ENCODE measurements around the gene BOD1.

Gene BOD1

DNA sequence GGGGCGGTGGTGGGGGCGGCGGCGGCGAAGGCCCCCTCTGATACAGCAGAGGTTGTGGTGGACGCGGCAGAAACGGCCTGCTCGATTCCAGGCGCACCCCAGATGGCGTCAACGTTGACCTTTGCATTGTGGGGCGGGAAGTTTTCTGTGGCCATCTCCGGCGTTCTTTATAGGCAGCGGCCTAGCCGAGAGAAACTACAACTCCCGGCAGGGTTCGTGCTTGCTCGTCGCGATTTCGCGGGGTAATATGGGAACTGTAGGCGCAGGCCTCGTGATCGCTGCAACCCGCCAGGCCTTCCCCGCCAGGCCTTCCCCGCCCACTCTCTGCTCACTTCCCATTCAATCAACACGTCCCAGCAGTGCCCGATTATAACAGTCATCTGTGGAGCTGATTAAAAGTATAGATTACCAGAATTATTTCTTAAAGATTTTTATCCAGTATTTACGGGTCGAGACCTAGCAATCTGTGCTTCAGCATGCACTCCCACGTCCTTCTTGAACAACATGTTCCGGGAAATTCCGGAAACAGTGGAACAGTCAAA, at the start of gene BOD1:
Gene BOD1 (minus strand): TSS at position 74 of the 542 bp plus-strand sequence. CDS start 214 bp downstream, outside the sequence.
- no peaks in the 10 kb centered on the region for H3K9me3 ChIP-seq (ENCODE audit: control insufficient read depth, insufficient read depth, low read length)

DNA sequence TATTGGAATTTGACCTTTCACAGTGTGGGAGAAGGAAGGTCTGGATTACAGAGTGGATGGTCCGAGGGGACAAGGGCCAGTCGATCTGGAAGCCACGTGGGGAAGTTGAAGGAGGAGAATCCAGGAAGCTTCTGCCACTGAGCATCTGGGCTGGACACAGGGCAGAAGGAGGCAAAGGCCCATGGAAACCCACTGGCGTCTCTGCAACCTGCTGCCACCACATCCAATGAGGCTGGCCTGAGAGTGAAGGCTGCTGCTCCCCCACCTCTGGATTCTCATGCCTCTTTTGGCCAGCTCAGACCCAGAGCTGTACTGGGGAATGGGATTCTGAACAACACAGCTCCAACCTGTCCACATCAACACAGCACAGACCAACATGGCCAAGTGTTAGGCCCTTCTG, 48.9 kb upstream of the BOD1 start:
- no peak overlapping the region for H3K4me3 ChIP-seq (ENCODE audit: low read depth, low read length)
- no peaks in the 10 kb centered on the region for H3K27me3 ChIP-seq (ENCODE audit: control insufficient read depth, insufficient read depth, low read length)
- H3K9ac ChIP-seq (ENCODE audit: low read depth, low read length) = no peak overlapping the region
- H3K4me1 ChIP-seq (ENCODE audit: control insufficient read depth, insufficient read depth, low read length) = peaks cover 12% of the 10 kb centered on the region
- no peaks in the 10 kb centered on the region for H3K36me3 ChIP-seq (ENCODE audit: control insufficient read depth, insufficient read depth, low read length)
- H3K9me3 ChIP-seq (ENCODE audit: control insufficient read depth, insufficient read depth, low read length) = peaks cover 13% of the 10 kb centered on the region

More for the DNA sequence above, at the start of gene BOD1:
- peak within 1 kb of the TSS; percentile 82 for H3K4me3 ChIP-seq (ENCODE audit: low read depth, low read length)
- no peaks in the 10 kb centered on the region for H3K27me3 ChIP-seq (ENCODE audit: control insufficient read depth, insufficient read depth, low read length)
- H3K4me1 ChIP-seq (ENCODE audit: control insufficient read depth, insufficient read depth, low read length) = peaks cover 13% of the 10 kb centered on the region
- peak within 1 kb of the TSS; percentile 73 for H3K9ac ChIP-seq (ENCODE audit: low read depth, low read length)
- H3K36me3 ChIP-seq (ENCODE audit: control insufficient read depth, insufficient read depth, low read length) = peaks cover 10% of the 10 kb centered on the region

DNA sequence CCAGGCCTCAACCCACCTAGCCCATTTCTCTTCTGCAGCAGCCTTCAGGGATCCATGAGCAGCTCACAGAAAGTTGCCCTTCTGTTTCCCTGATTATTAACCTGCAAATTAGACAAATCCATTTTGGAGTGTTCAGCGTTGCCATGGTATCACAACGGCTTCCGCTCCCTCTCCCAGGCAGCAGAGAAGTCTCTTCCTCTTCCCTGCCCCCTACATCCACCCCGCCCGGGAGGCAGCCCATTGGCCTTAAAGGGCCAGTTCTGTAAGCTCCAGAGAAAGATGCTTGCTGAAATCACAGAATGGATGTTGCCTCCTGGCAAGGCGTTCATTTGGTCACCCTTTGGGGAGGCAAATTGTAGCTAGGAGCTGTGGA, 47.7 kb upstream of the BOD1 start:
- Histone ChIP-seq H3K4me3 (ENCODE audit: low read depth, low read length) (no peak overlapping the region), H3K4me1 (ENCODE audit: control insufficient read depth, insufficient read depth, low read length) (peaks cover 1% of the 10 kb centered on the region), H3K36me3 (ENCODE audit: control insufficient read depth, insufficient read depth, low read length) (no peaks in the 10 kb centered on the region), H3K9ac (ENCODE audit: low read depth, low read length) (no peak overlapping the region), H3K27me3 (ENCODE audit: control insufficient read depth, insufficient read depth, low read length) (no peaks in the 10 kb centered on the region), H3K9me3 (ENCODE audit: control insufficient read depth, insufficient read depth, low read length) (peaks cover 12% of the 10 kb centered on the region)

DNA sequence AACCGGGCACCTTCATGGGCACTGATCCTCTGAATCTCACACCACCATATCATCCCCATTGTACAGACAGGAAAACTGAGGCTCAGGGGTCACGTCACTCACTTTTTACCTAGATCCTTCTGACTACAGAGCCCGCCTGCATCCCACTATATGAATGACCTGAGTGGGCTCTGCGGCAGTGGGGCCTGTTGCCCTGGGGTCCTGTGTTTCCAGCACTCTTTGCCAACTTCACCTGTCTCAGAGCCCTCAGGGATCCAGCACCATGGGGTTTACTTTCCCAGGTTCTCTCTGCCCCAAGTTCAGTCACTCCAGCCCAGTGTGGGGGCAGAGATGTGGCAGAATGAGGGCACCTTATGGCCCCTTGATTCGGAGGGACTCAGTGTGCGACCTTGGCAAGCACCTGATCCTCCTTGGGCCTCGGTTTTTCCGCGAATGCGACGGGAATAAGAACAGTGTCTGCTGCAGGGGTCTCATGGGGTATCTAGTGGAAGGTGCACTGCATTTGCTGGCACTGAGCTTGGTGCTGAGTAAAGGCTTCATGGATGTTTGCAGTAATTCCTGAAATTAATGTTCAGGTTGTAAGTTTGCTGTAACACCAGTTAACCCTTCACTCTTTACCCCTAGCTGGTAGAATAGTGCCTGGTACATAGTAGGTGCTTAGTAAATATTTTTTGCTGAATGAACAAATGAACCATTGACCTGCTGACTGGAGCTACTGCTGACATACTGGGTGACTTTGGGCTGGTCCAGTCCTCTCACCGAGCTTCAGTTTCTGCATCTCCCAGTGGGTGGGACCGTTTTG, 47.1 kb upstream of the BOD1 start:
- peaks cover 6% of the 10 kb centered on the region for H3K9me3 ChIP-seq (ENCODE audit: control insufficient read depth, insufficient read depth, low read length)
- no peak overlapping the region for H3K4me3 ChIP-seq (ENCODE audit: low read depth, low read length)
- no peaks in the 10 kb centered on the region for H3K36me3 ChIP-seq (ENCODE audit: control insufficient read depth, insufficient read depth, low read length)
- no peak overlapping the region for H3K9ac ChIP-seq (ENCODE audit: low read depth, low read length)
- H3K4me1 ChIP-seq (ENCODE audit: control insufficient read depth, insufficient read depth, low read length) = no peaks in the 10 kb centered on the region
- no peaks in the 10 kb centered on the region for H3K27me3 ChIP-seq (ENCODE audit: control insufficient read depth, insufficient read depth, low read length)

DNA sequence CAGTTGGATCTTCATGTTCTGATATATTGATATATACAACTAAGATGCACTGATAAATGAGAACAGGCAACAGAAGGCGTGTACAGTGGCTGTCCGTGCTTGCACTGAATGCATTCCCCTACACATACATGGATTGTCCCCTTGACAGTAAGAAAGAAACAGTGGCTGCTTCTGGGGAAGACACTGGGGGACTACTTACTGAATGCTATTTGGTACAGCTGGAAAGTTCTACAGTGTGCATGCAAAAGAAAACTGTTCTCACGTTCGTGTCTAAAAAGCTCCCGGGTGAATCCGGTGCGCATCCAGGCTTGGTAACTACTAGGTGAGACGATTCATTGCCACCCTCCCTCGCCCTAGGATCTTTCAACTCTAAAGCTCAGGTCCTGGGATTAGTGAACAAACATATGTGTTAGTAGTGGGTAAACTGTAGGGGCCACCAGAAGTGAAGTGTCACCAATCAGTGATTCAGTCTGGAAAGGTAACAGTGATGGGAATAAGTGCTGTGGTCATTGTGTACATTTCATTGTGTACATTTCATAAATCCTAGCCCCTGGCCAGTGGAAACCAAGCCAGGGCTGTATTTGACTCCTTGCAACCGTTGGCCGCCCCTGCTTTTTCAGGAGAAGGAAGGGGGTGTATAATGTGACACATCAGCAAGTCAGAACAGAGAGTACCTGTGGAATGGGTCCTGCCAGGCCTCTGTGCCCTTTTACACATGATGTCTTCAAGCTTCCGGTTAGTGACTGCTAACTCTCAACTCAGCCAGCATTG, 46.3 kb upstream of the BOD1 start:
- Histone ChIP-seq H3K9ac (ENCODE audit: low read depth, low read length) (no peak overlapping the region), H3K4me1 (ENCODE audit: control insufficient read depth, insufficient read depth, low read length) (no peaks in the 10 kb centered on the region), H3K4me3 (ENCODE audit: low read depth, low read length) (no peak overlapping the region), H3K9me3 (ENCODE audit: control insufficient read depth, insufficient read depth, low read length) (no peaks in the 10 kb centered on the region), H3K36me3 (ENCODE audit: control insufficient read depth, insufficient read depth, low read length) (no peaks in the 10 kb centered on the region), H3K27me3 (ENCODE audit: control insufficient read depth, insufficient read depth, low read length) (no peaks in the 10 kb centered on the region)

DNA sequence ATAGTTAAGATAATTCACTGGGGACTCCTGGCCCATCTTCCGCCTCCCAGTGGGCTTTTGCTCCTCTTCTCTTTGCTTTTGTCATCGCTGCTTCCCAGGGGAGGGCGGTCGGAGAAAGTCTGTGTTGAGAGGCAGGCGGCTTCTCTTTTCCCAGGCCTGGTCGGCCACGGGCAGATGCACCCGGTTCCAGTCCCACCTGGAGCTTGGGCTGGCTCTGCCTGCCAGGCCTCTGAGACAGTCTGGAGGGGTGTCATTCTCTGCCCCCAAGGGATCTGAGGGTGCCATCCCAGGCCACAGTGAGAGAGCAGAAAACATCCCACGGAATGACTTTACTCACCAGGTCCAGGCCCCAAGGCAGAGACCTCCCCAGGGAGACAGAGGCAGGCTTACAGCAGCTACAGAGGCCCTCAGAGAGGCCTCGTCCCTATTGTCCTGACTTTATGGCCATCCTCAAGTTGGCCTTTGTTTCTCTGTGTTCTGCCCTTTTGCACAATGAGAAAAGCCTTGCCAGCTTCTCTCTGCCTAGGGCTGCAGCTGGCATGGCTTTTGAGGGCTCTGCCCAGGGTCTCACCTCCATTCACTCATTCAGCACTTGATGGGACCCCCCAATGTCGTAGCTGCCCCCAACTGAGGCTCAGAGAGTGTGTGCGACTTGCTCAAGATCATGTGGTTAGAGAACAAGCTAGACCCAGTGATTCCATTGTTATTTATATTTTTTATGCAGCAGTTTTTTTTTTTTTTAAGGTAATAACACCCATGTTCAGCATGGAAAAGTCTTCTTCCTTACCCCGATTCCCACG, 44.2 kb upstream of the BOD1 start:
- no peaks in the 10 kb centered on the region for H3K36me3 ChIP-seq (ENCODE audit: control insufficient read depth, insufficient read depth, low read length)

DNA sequence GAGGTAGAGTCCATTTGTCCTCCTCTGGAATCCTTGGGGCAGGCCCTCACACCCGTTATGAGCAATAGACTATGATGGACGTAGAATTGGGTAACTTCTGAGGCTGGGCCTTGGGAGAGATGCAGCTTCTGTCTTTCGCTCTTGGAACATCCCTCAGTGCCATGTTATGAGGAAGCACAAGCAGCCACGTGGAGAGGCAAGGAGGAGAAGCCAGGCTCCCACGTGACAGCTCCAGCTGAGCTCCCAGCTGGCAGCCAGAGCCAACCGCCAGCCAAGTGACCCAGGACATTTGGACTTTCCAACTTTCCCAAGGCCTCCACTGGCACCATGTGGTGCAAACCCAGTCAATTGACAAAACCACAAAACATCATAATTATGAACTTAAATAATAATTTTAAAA, 43.0 kb upstream of the BOD1 start:
- no peaks in the 10 kb centered on the region for H3K27me3 ChIP-seq (ENCODE audit: control insufficient read depth, insufficient read depth, low read length)
- no peaks in the 10 kb centered on the region for H3K4me1 ChIP-seq (ENCODE audit: control insufficient read depth, insufficient read depth, low read length)
- no peaks in the 10 kb centered on the region for H3K36me3 ChIP-seq (ENCODE audit: control insufficient read depth, insufficient read depth, low read length)
- no peak overlapping the region for H3K4me3 ChIP-seq (ENCODE audit: low read depth, low read length)
- H3K9ac ChIP-seq (ENCODE audit: low read depth, low read length) = no peak overlapping the region
- no peaks in the 10 kb centered on the region for H3K9me3 ChIP-seq (ENCODE audit: control insufficient read depth, insufficient read depth, low read length)

More for the DNA sequence above, 44.2 kb upstream of the BOD1 start:
- H3K9me3 ChIP-seq (ENCODE audit: control insufficient read depth, insufficient read depth, low read length) = no peaks in the 10 kb centered on the region
- H3K27me3 ChIP-seq (ENCODE audit: control insufficient read depth, insufficient read depth, low read length) = no peaks in the 10 kb centered on the region
- H3K4me3 ChIP-seq (ENCODE audit: low read depth, low read length) = no peak overlapping the region
- H3K4me1 ChIP-seq (ENCODE audit: control insufficient read depth, insufficient read depth, low read length) = no peaks in the 10 kb centered on the region
- no peak overlapping the region for H3K9ac ChIP-seq (ENCODE audit: low read depth, low read length)

- Histone ChIP-seq H3K9me3 (ENCODE audit: control insufficient read depth, insufficient read depth, low read length) (no peaks in the 10 kb centered on the region), H3K4me3 (ENCODE audit: low read depth, low read length) (no peak overlapping the region), H3K9ac (ENCODE audit: low read depth, low read length) (no peak overlapping the region), H3K36me3 (ENCODE audit: control insufficient read depth, insufficient read depth, low read length) (no peaks in the 10 kb centered on the region), H3K4me1 (ENCODE audit: control insufficient read depth, insufficient read depth, low read length) (no peaks in the 10 kb centered on the region), H3K27me3 (ENCODE audit: control insufficient read depth, insufficient read depth, low read length) (no peaks in the 10 kb centered on the region)
Measured at GRCh38 chr5:173657741-173658356, 41.4 kb upstream of the BOD1 start.

- Histone ChIP-seq H3K27me3 (ENCODE audit: control insufficient read depth, insufficient read depth, low read length) (no peaks in the 10 kb centered on the region), H3K36me3 (ENCODE audit: control insufficient read depth, insufficient read depth, low read length) (no peaks in the 10 kb centered on the region), H3K4me3 (ENCODE audit: low read depth, low read length) (no peak overlapping the region), H3K9me3 (ENCODE audit: control insufficient read depth, insufficient read depth, low read length) (no peaks in the 10 kb centered on the region), H3K4me1 (ENCODE audit: control insufficient read depth, insufficient read depth, low read length) (no peaks in the 10 kb centered on the region), H3K9ac (ENCODE audit: low read depth, low read length) (no peak overlapping the region)
Measured at GRCh38 chr5:173655196-173655797, 38.8 kb upstream of the BOD1 start.

DNA sequence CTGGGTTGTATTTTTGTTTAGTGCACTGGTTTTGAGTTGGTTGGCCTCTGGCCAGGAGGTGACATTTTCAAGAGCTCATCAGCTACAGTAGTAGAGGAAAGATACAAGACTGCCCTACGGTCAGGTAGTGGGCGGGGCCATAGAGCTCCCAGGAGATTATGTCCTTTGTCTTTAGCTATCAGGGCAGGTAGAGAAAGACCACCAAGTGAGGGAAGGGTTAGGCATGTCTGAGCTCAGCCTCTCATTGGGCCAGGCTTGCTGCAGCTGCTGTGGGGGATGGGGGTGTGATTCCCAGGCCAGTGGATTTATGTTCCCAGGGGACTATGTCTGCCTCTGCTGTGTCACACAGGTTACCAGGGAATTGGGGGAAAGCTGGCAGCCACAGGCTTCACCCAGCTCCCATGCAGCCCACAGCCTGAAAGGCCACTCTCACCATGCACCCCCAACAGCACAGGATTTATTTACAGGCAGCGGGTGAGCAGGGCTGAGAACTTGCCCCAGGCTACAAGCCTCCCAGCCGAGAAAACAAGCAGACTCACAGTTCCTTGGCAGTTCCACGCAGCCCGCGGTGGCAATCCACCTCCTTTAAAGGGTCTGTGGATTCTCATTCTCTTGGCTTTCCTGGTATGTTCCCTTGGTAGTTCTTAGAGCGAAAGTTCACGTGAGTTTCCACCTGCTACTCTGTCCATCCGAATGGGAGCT, 37.5 kb upstream of the BOD1 start:
- H3K36me3 ChIP-seq (ENCODE audit: control insufficient read depth, insufficient read depth, low read length) = no peaks in the 10 kb centered on the region
- H3K4me1 ChIP-seq (ENCODE audit: control insufficient read depth, insufficient read depth, low read length) = no peaks in the 10 kb centered on the region
- no peak overlapping the region for H3K4me3 ChIP-seq (ENCODE audit: low read depth, low read length)

More for the DNA sequence above, 37.5 kb upstream of the BOD1 start:
- no peaks in the 10 kb centered on the region for H3K9me3 ChIP-seq (ENCODE audit: control insufficient read depth, insufficient read depth, low read length)
- no peaks in the 10 kb centered on the region for H3K27me3 ChIP-seq (ENCODE audit: control insufficient read depth, insufficient read depth, low read length)
- no peak overlapping the region for H3K9ac ChIP-seq (ENCODE audit: low read depth, low read length)

Measured in iPS-15b (cell line).